Epithelial cell of proximal tubule (primary cell): ENCODE data around the gene GK. TPM values are rescaled to one million over a fixed set of nuclear protein-coding genes. Genes with fewer than 3 reads are reported as not detected.
"Not testable (repeated sequence)": the region's sequence is repeated elsewhere in the genome, so short reads cannot be mapped to it uniquely, and the experiment has no call there.

Source experiments
- DNase-seq: peaks from one replicate; pipeline ENCODE4 v3.0.0-alpha.2; 2011; ENCODE audit warnings: low read depth
- H3K4me3 ChIP-seq: 2 replicates; pipeline ENCODE4 v1.5.1; 2011; ENCODE audit warnings: low read depth, mild to moderate bottlenecking, low read length
- CTCF ChIP-seq: conservative IDR thresholded peaks from 2 replicates; pipeline ENCODE4 v1.5.1; 2012; ENCODE audit warnings: low read depth, mild to moderate bottlenecking, low read length
- total RNA-seq: library from RNA; depleted of rRNA; stranded (reverse); fragments of >200 nt; gene quantifications from 2 replicates; pipeline ENCODE4 v1.2.3, GENCODE V29; 2015

The GK gene
- total RNA-seq, 1 donor from 2014 or later: 2.0 TPM

GRCh38 chrX:30635630-30636029 lies 17.6 kb upstream of the GK start:
- peak; percentile 53 for TF ChIP-seq CTCF
- no peak overlapping the region for H3K4me3 ChIP-seq
- no peak for DNase-seq

GRCh38 chrX:30637874-30638815 lies 15.1 kb upstream of the GK start:
- DNase-seq: no peak
- no peak for TF ChIP-seq CTCF

GRCh38 chrX:30639702-30640101 lies 13.5 kb upstream of the GK start:
- DNase-seq, H3K4me3 ChIP-seq: not testable (repeated sequence)

More at GRCh38 chrX:30637874-30638815, 15.1 kb upstream of the GK start:
- no peak overlapping the region for H3K4me3 ChIP-seq

- H3K4me3 ChIP-seq: no peak overlapping the region
- TF ChIP-seq CTCF: no peak
- no peak for DNase-seq
Observed at GRCh38 chrX:30642642-30643041, 10.6 kb upstream of the GK start.

- no peak overlapping the region for H3K4me3 ChIP-seq
- DNase-seq: no peak
- TF ChIP-seq CTCF: no peak
Observed at GRCh38 chrX:30643313-30643821, 9.9 kb upstream of the GK start.

- no peak for DNase-seq
- no peak overlapping the region for H3K4me3 ChIP-seq
- no peak for TF ChIP-seq CTCF
Observed at GRCh38 chrX:30649859-30650258, 3.4 kb upstream of the GK start.

- peak overlapping the region; percentile 74 for H3K4me3 ChIP-seq
- no peak for DNase-seq
- no peak for TF ChIP-seq CTCF
Observed at GRCh38 chrX:30652527-30653414, 452 bp upstream of the GK start.

- peak overlapping the region; percentile 74 for H3K4me3 ChIP-seq
- not testable (repeated sequence) for DNase-seq
Observed at GRCh38 chrX:30654386-30654785, 1.2 kb downstream of the GK start.
